Hypothalamus (tissue), 51 donors: Measurements from ENCODE around the gene RIOK2.

ENCODE experiments used
- DNase-seq, 51 donors: peaks; one replicate each; lab custom pipeline; 2025; lab: John Stamatoyannopoulos, UW

Gene RIOK2

GRCh38 chr5:97131139-97131710 is 51.8 kb downstream of the RIOK2 start:
- no peak for DNase-seq

- DNase-seq, result no peak
Measured at GRCh38 chr5:97127727-97128126, 55.3 kb downstream of the RIOK2 start.

GRCh38 chr5:97125125-97125683 is 57.8 kb downstream of the RIOK2 start:
- no peak for DNase-seq

- DNase-seq, result no peak
Measured at GRCh38 chr5:97124335-97124734, 58.7 kb downstream of the RIOK2 start.

GRCh38 chr5:97121848-97122247 is 61.2 kb downstream of the RIOK2 start:
- no peak for DNase-seq

- no peak for DNase-seq
Measured at GRCh38 chr5:97120195-97120594, 62.9 kb downstream of the RIOK2 start.

- DNase-seq, result no peak
Measured at GRCh38 chr5:97119007-97119390, 64.0 kb downstream of the RIOK2 start.

- DNase-seq, result no peak
Measured at GRCh38 chr5:97118261-97119006, 64.6 kb downstream of the RIOK2 start.

GRCh38 chr5:97115932-97116331 is 67.1 kb downstream of the RIOK2 start:
- no peak for DNase-seq

- no peak for DNase-seq
Measured at GRCh38 chr5:97112230-97112629, 70.8 kb downstream of the RIOK2 start.

- no peak for DNase-seq
Measured at GRCh38 chr5:97111616-97112015, 71.4 kb downstream of the RIOK2 start.

GRCh38 chr5:97111004-97111403 is 72.0 kb downstream of the RIOK2 start:
- peak in 1 of 51 donors; percentile 6 for DNase-seq
